PFSK-1 (cell line): ENCODE measurements around the gene SKAP2.

Experiments used
- FOXP2 ChIP-seq: optimal IDR thresholded peaks from 2 replicates; pipeline ENCODE3; 2011; ENCODE audit warnings: borderline replicate concordance, control low read depth, inconsistent platforms; ENCODE audit not compliant: insufficient read depth; ENCODE audit errors: extremely low read length, extremely low read depth
- POLR2AphosphoS5 ChIP-seq: IDR thresholded peaks from 2 replicates; pipeline ENCODE4 v1.6.1; 2012; ENCODE audit warnings: low read depth, mild to moderate bottlenecking, control low read depth, low read length, moderate library complexity
- SIN3A ChIP-seq: IDR thresholded peaks from 2 replicates; pipeline ENCODE4 v1.6.1; 2012; ENCODE audit warnings: mild to moderate bottlenecking, low read length, moderate library complexity, borderline replicate concordance; ENCODE audit not compliant: insufficient read depth
- TAF1 ChIP-seq: IDR thresholded peaks from 2 replicates; pipeline ENCODE4 v1.6.1; 2012; ENCODE audit warnings: low read length, control low read depth, borderline replicate concordance; ENCODE audit not compliant: insufficient read depth
- TF ChIP-seq, protein P1 (sequence below), 2 experiments: IDR thresholded peaks; 2 replicates each; pipeline versions ENCODE4 v1.6.1 to v1.8.0; 2011 to 2012; ENCODE audit warnings: low read depth in 2 of 2, low read length in 2 of 2, control low read depth in 1 of 2, inconsistent platforms in 1 of 2, mild to moderate bottlenecking in 1 of 2, moderate library complexity in 1 of 2; ENCODE audit not compliant: insufficient read depth in 1 of 2

The SKAP2 gene

GRCh38 chr7:26626156-26626555 lies 238.2 kb downstream of the SKAP2 start:
- no peak for TF ChIP-seq TAF1
- TF ChIP-seq SIN3A: no peak

DNA sequence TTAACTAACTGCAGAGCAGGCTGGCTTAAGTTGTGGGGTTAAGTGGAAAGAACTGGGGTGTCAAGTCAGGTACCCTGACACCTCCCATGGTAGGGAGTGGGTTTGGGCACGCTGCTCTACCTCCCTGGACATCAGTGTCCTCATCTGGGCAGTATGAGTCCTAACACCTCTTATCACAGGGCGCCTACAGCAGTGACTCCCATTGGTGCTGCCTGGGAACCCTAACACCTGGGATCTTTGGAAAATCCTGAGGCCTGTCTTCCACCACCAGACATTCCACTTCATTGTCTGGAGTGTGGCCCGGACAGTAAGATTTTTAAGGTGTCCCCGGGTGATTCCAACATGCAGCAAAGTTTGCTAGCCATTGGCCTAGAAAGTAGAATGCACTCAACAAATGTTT lies 239.1 kb downstream of the SKAP2 start:
- TF ChIP-seq, protein P1, sequence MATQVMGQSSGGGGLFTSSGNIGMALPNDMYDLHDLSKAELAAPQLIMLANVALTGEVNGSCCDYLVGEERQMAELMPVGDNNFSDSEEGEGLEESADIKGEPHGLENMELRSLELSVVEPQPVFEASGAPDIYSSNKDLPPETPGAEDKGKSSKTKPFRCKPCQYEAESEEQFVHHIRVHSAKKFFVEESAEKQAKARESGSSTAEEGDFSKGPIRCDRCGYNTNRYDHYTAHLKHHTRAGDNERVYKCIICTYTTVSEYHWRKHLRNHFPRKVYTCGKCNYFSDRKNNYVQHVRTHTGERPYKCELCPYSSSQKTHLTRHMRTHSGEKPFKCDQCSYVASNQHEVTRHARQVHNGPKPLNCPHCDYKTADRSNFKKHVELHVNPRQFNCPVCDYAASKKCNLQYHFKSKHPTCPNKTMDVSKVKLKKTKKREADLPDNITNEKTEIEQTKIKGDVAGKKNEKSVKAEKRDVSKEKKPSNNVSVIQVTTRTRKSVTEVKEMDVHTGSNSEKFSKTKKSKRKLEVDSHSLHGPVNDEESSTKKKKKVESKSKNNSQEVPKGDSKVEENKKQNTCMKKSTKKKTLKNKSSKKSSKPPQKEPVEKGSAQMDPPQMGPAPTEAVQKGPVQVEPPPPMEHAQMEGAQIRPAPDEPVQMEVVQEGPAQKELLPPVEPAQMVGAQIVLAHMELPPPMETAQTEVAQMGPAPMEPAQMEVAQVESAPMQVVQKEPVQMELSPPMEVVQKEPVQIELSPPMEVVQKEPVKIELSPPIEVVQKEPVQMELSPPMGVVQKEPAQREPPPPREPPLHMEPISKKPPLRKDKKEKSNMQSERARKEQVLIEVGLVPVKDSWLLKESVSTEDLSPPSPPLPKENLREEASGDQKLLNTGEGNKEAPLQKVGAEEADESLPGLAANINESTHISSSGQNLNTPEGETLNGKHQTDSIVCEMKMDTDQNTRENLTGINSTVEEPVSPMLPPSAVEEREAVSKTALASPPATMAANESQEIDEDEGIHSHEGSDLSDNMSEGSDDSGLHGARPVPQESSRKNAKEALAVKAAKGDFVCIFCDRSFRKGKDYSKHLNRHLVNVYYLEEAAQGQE (IDR thresholded peaks at IDR 0.05; ENCODE audit: insufficient read depth in 1 of 2, low read depth in 2 of 2, low read length in 2 of 2): no peak
- TF ChIP-seq TAF1: no peak
- no peak for TF ChIP-seq FOXP2
- TF ChIP-seq SIN3A: no peak
- TF ChIP-seq POLR2AphosphoS5: no peak

- TF ChIP-seq SIN3A (no peak), TAF1 (no peak), FOXP2 (no peak), POLR2AphosphoS5 (no peak)
- TF ChIP-seq, protein P1 (IDR thresholded peaks at IDR 0.05; ENCODE audit: insufficient read depth in 1 of 2, low read depth in 2 of 2, low read length in 2 of 2): no peak
These were observed 239.6 kb downstream of the SKAP2 start for GRCh38 chr7:26624839-26625238.

GRCh38 chr7:26624431-26624830 lies 240.0 kb downstream of the SKAP2 start:
- TF ChIP-seq SIN3A (no peak), TAF1 (no peak), FOXP2 (no peak), POLR2AphosphoS5 (no peak)
- TF ChIP-seq, protein P1 (IDR thresholded peaks at IDR 0.05; ENCODE audit: insufficient read depth in 1 of 2, low read depth in 2 of 2, low read length in 2 of 2): no peak

DNA sequence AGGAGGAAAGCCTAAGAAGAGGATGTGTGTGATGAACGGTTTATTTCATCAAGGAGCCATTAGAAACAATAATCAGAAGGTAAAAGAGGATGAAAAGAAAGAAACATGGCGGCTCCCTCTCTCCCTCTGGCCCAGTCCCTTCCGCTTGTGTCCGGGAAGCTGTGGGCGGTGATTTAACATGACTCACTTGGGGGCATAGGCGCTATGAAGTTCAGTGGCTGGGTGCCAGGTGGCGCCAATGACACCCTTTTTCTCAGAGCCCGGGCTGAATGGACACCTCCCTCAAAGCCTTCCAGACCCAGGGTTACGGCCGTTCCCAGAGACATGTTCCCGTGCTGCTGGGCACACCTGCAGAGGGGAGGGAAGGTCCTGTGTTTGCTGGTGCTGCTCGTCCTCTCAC lies 244.0 kb downstream of the SKAP2 start:
- TF ChIP-seq POLR2AphosphoS5: no peak
- TF ChIP-seq, protein P1 (IDR thresholded peaks at IDR 0.05; ENCODE audit: insufficient read depth in 1 of 2, low read depth in 2 of 2, low read length in 2 of 2): no peak
